ENCODE results near the gene EPHA2.
A peak's percentile ranks its signal among the peaks of the same experiment; 100 is the strongest.

EPHA2 gene

GRCh38 chr1:16124377-16125087 lies 31.3 kb downstream of the EPHA2 start:
- no peak for DNase-seq (ENCODE audit: extremely low read depth, low read depth)
- no peak for TF ChIP-seq CTCF (IDR thresholded peaks at IDR 0.05; ENCODE audit: low read depth, low read length)

- DNase-seq (ENCODE audit: extremely low read depth, low read depth): peak; percentile 63
- TF ChIP-seq CTCF (IDR thresholded peaks at IDR 0.05; ENCODE audit: low read depth, low read length): no peak
These were observed 33.0 kb downstream of the EPHA2 start for GRCh38 chr1:16122916-16123315.

- TF ChIP-seq CTCF (IDR thresholded peaks at IDR 0.05; ENCODE audit: low read depth, low read length): no peak
- DNase-seq (ENCODE audit: extremely low read depth, low read depth): peak; percentile 61
These were observed 33.5 kb downstream of the EPHA2 start for GRCh38 chr1:16122350-16122881.

- no peak for TF ChIP-seq CTCF (IDR thresholded peaks at IDR 0.05; ENCODE audit: low read depth, low read length)
These were observed 34.9 kb downstream of the EPHA2 start for GRCh38 chr1:16120940-16121410.

GRCh38 chr1:16120407-16120806 lies 35.5 kb downstream of the EPHA2 start:
- DNase-seq (ENCODE audit: extremely low read depth, low read depth): no peak
- no peak for TF ChIP-seq CTCF (IDR thresholded peaks at IDR 0.05; ENCODE audit: low read depth, low read length)

More at GRCh38 chr1:16120940-16121410, 34.9 kb downstream of the EPHA2 start:
- no peak for DNase-seq (ENCODE audit: extremely low read depth, low read depth)

GRCh38 chr1:16119926-16120325 lies 35.9 kb downstream of the EPHA2 start:
- TF ChIP-seq CTCF (IDR thresholded peaks at IDR 0.05; ENCODE audit: low read depth, low read length): no peak
- no peak for DNase-seq (ENCODE audit: extremely low read depth, low read depth)

- no peak for TF ChIP-seq CTCF (IDR thresholded peaks at IDR 0.05; ENCODE audit: low read depth, low read length)
These were observed 36.4 kb downstream of the EPHA2 start for GRCh38 chr1:16119504-16119903.

More at GRCh38 chr1:16119504-16119903, 36.4 kb downstream of the EPHA2 start:
- no peak for DNase-seq (ENCODE audit: extremely low read depth, low read depth)
